A549 (cell line): ENCODE results near the gene DRAXIN. TPM values are rescaled to one million over a fixed set of nuclear protein-coding genes. Genes with fewer than 3 reads are reported as not detected.

Source experiments
- ATAC-seq, 2 experiments: fragments of 200-7000 bp in 1 of 2; fragments of >200 bp in 1 of 2; cut with Nextera tagmentation in 1 of 2; cut with Tn5 transposase in 1 of 2; 3 replicates each; pipeline versions ENCODE4 v1.8.0 to v1.9.1; 2018 to 2020; ENCODE audit warnings: mild to moderate bottlenecking in 1 of 2, moderate library complexity in 1 of 2
- CTCF ChIA-PET: fragments of 300-600 bp; sonication (Branson Sonifier 250); formaldehyde crosslinking; extraction: SDS; loops from one replicate; lab custom pipeline; 2021; ENCODE audit warnings: antibody characterized with exemption, inconsistent platforms; lab: Yijun Ruan, JAX
- POLR2A ChIA-PET: fragments of 350-600 bp; formaldehyde crosslinking; extraction: SDS; loops from one replicate; lab custom pipeline; 2021; ENCODE audit warnings: antibody characterized with exemption, inconsistent platforms; lab: Yijun Ruan, JAX
- DNase-seq, 2 experiments: peaks; one replicate each; pipeline versions ENCODE4 v3.0.0 to v3.0.0-alpha.2; 2011 to 2016; ENCODE audit warnings: low read depth in 1 of 2, low spot score in 1 of 2
- FAIRE-seq: peaks from 2 replicates; lab custom pipeline; 2011; peaks lifted over from hg19 to GRCh38; lab: Jason Lieb, UNC
- H3K27ac ChIP-seq, 2 experiments: fragments of >200 bp; sonication (Bioruptor Twin); formaldehyde crosslinking; 3 replicates each; pipeline ENCODE4 v1.5.1; 2016 to 2017
- H3K4me1 ChIP-seq: fragments of >200 bp; sonication (Bioruptor Twin); formaldehyde crosslinking; 3 replicates; pipeline ENCODE4 v1.6.1; 2016
- H3K4me2 ChIP-seq: fragments of >200 bp; sonication (Bioruptor Twin); formaldehyde crosslinking; 3 replicates; pipeline ENCODE4 v1.6.1; 2016
- H3K4me3 ChIP-seq: fragments of >200 bp; sonication (Bioruptor Twin); formaldehyde crosslinking; 3 replicates; pipeline ENCODE4 v1.5.1; 2016
- H3K9me3 ChIP-seq: fragments of >200 bp; sonication (Bioruptor Twin); formaldehyde crosslinking; 3 replicates; pipeline ENCODE4 v1.6.1; 2016
- CHD4 ChIP-seq: fragments of 200-600 bp; sonication (generic); IDR thresholded peaks from 2 replicates; pipeline ENCODE4 v1.6.1; 2016; ENCODE audit warnings: antibody characterized with exemption, mild to moderate bottlenecking, borderline replicate concordance
- E2F6 ChIP-seq: IDR thresholded peaks from 2 replicates; pipeline ENCODE4 v1.6.1; 2012; ENCODE audit warnings: low read depth, borderline replicate concordance
- EHMT2 ChIP-seq: fragments of 200-600 bp; sonication (generic); IDR thresholded peaks from 2 replicates; pipeline ENCODE4 v1.6.1; 2016; ENCODE audit warnings: antibody characterized with exemption, low read depth, mild to moderate bottlenecking, moderate library complexity
- ELK1 ChIP-seq: fragments of 150-350 bp; IDR thresholded peaks from 2 replicates; pipeline ENCODE4 v1.6.1; 2014; ENCODE audit warnings: low read depth, mild to moderate bottlenecking, low read length
- EP300 ChIP-seq, 2 experiments: fragments of >200 bp; sonication (Bioruptor Twin); formaldehyde crosslinking; IDR thresholded peaks; 2 replicates in 1 of 2; 3 replicates in 1 of 2; pipeline ENCODE4 v1.6.1; 2016 to 2017
- FOSB ChIP-seq: fragments of 250-450 bp; sonication (Bioruptor Pico); IDR thresholded peaks from 2 replicates; pipeline ENCODE4 v1.5.0; 2020; ENCODE audit warnings: mild to moderate bottlenecking, moderate library complexity
- FOSL2 ChIP-seq, 2 experiments: fragments of 450-650 bp in 1 of 2; fragments of >200 bp in 1 of 2; sonication (Bioruptor Twin) in 1 of 2; formaldehyde crosslinking; IDR thresholded peaks; 2 replicates each; pipeline versions ENCODE4 v1.5.0 to v1.6.1; 2016 to 2020; ENCODE audit warnings: mild to moderate bottlenecking in 1 of 2, moderate library complexity in 1 of 2
- HEYL ChIP-seq: fragments of 250-450 bp; sonication (Bioruptor Pico); IDR thresholded peaks from 2 replicates; pipeline ENCODE4 v1.8.0; 2021; ENCODE audit warnings: mild to moderate bottlenecking, moderate library complexity
- HMGXB4 ChIP-seq: fragments of 250-450 bp; sonication (Bioruptor Pico); IDR thresholded peaks from 2 replicates; pipeline ENCODE4 v1.5.0; 2021; ENCODE audit warnings: mild to moderate bottlenecking, moderate library complexity, borderline replicate concordance
- HOXB13 ChIP-seq: fragments of 250-450 bp; sonication (Bioruptor Pico); IDR thresholded peaks from 2 replicates; pipeline ENCODE4 v1.5.0; 2020; ENCODE audit warnings: low read depth, mild to moderate bottlenecking, moderate library complexity
- KDM5A ChIP-seq: fragments of 200-600 bp; sonication (generic); IDR thresholded peaks from 2 replicates; pipeline ENCODE4 v1.6.1; 2016; ENCODE audit warnings: antibody characterized with exemption, mild to moderate bottlenecking
- MAX ChIP-seq: IDR thresholded peaks from 2 replicates; pipeline ENCODE4 v1.6.1; 2012
- MYC ChIP-seq: IDR thresholded peaks from 2 replicates; pipeline ENCODE4 v1.6.1; 2012; ENCODE audit warnings: mild to moderate bottlenecking, inconsistent platforms, low read length, improper control_type of control experiment, borderline replicate concordance
- POLR2AphosphoS2 ChIP-seq: conservative IDR thresholded peaks from 2 replicates; pipeline ENCODE4 v1.6.1; 2012; ENCODE audit warnings: low read length, improper control_type of control experiment, inconsistent platforms
- RAD21 ChIP-seq, 2 experiments: fragments of >200 bp in 1 of 2; sonication (Bioruptor Twin) in 1 of 2; formaldehyde crosslinking in 1 of 2; IDR thresholded peaks in 1 of 2; conservative IDR thresholded peaks in 1 of 2; 2 replicates in 1 of 2; 3 replicates in 1 of 2; pipeline ENCODE4 v1.6.1; 2012 to 2018; ENCODE audit warnings: inconsistent platforms in 1 of 2
- RCOR1 ChIP-seq: fragments of 150-350 bp; IDR thresholded peaks from 2 replicates; pipeline ENCODE4 v1.6.1; 2014; ENCODE audit warnings: antibody characterized with exemption, low read length, low read depth
- RNF2 ChIP-seq: fragments of 200-600 bp; sonication (generic); IDR thresholded peaks from 2 replicates; pipeline ENCODE4 v1.6.1; 2016; ENCODE audit warnings: low read depth, mild to moderate bottlenecking, antibody characterized with exemption, moderate library complexity, borderline replicate concordance
- SMC3 ChIP-seq: fragments of >200 bp; sonication (Bioruptor Twin); formaldehyde crosslinking; IDR thresholded peaks from 3 replicates; pipeline ENCODE4 v1.6.1; 2018; ENCODE audit warnings: inconsistent platforms
- TFCP2L1 ChIP-seq: fragments of 250-450 bp; sonication (Bioruptor Pico); IDR thresholded peaks from 2 replicates; pipeline ENCODE4 v1.5.0; 2021; ENCODE audit warnings: mild to moderate bottlenecking
- USF2 ChIP-seq: fragments of 450-650 bp; IDR thresholded peaks from 2 replicates; pipeline ENCODE4 v1.6.1; 2014; ENCODE audit warnings: antibody characterized with exemption
- WGBS: methylation state at CpG from one replicate; pipeline ENCODE4 v1.1.6; 2017; ENCODE audit errors: missing lambda C conversion rate; 5-methylcytosine and 5-hydroxymethylcytosine counted together
- polyA plus RNA-seq, 4 experiments: library from polyadenylated mRNA; depleted of rRNA in 3 of 4; stranded (reverse); fragments of >200 nt; fragmentation: RNase III in 1 of 4; extraction: RNeasy Plus Mini Kit Qiagen cat#74134 plus additional on column Dnase treatment in 1 of 4; gene quantifications; 2 replicates in 3 of 4; 3 replicates in 1 of 4; pipeline ENCODE4 v1.2.3, GENCODE V29; 2011 to 2017

Gene DRAXIN
- polyA plus RNA-seq, 2 of the 4 experiments (the other 2 are of a cell fraction): 0.03 TPM; not detected in 1

GRCh38 chr1:11753555-11754208 lies 62.2 kb downstream of the DRAXIN start:
- no peak for FAIRE-seq
- no peak for TF ChIP-seq POLR2AphosphoS2
- TF ChIP-seq KDM5A: no peak
- no peak for TF ChIP-seq CHD4
- no peak for TF ChIP-seq FOSL2 (IDR thresholded peaks at IDR 0.05)
- no peak for TF ChIP-seq FOSL2 (CRISPR knock-in tag; IDR thresholded peaks at IDR 0.05)
- no peak for TF ChIP-seq RAD21 (conservative IDR thresholded peaks at IDR 0.05 in 1 of 2, IDR thresholded peaks at IDR 0.05 in 1 of 2)
- no peak for TF ChIP-seq HEYL
- no peak for TF ChIP-seq ELK1
- no peak for TF ChIP-seq RNF2
- TF ChIP-seq EHMT2: no peak
- TF ChIP-seq SMC3: no peak
- TF ChIP-seq USF2: no peak
- TF ChIP-seq FOSB (CRISPR knock-in tag): no peak
- TF ChIP-seq RCOR1: no peak
- TF ChIP-seq HOXB13 (CRISPR knock-in tag): no peak
- no peak for TF ChIP-seq EP300 (IDR thresholded peaks at IDR 0.05)
- TF ChIP-seq MAX: no peak
- TF ChIP-seq TFCP2L1: no peak
- no peak for TF ChIP-seq MYC
- TF ChIP-seq HMGXB4 (CRISPR knock-in tag): no peak

GRCh38 chr1:11757047-11757446 lies 65.5 kb downstream of the DRAXIN start:
- TF ChIP-seq E2F6 (no peak), EHMT2 (no peak)
- 43% methylated on average over 1 of the region's 1 CpG for WGBS
- ATAC-seq (no peak), DNase-seq (no peak), FAIRE-seq (no peak)
- CTCF ChIA-PET: interaction anchor here (0.6 to 1.4 kb wide), 3 partner anchors 37 to 83 kb away, joined by 3 read pairs; no protein-coding TSS in a partner anchor
- Histone ChIP-seq H3K4me2 (no peak overlapping the region), H3K27ac (no peak overlapping the region), H3K9me3 (no peaks in the 10 kb centered on the region), H3K4me3 (no peak overlapping the region), H3K4me1 (no peaks in the 10 kb centered on the region)
- POLR2A ChIA-PET: no interaction called here

More at GRCh38 chr1:11753555-11754208, 62.2 kb downstream of the DRAXIN start:
- no peaks in the 10 kb centered on the region for H3K9me3 ChIP-seq
- H3K4me2 ChIP-seq: no peak overlapping the region
- WGBS: 74% methylated on average over 7 of the region's 7 CpGs
- H3K4me1 ChIP-seq: no peaks in the 10 kb centered on the region; the same call in 2 of the 3 replicates
- DNase-seq (no peak), ATAC-seq (no peak)
- POLR2A ChIA-PET: no interaction called here
- H3K27ac ChIP-seq: no peak overlapping the region
- no peak overlapping the region for H3K4me3 ChIP-seq
- CTCF ChIA-PET: interaction anchor here (1.4 kb wide), 1 partner anchor 32 kb away, joined by 4 read pairs; no protein-coding TSS in a partner anchor
